LNCAP (cell line): Measurements from ENCODE around the gene SCCPDH.

Source experiments
- CTCF ChIP-seq: fragments of 450-650 bp; IDR thresholded peaks from 2 replicates; pipeline ENCODE4 v1.5.1; 2017; ENCODE audit warnings: mild to moderate bottlenecking

SCCPDH gene

GRCh38 chr1:246809473-246809872 is 85.3 kb downstream of the SCCPDH start:
- no peak for TF ChIP-seq CTCF

- no peak for TF ChIP-seq CTCF
Observed at GRCh38 chr1:246811985-246812384, 87.8 kb downstream of the SCCPDH start.

- TF ChIP-seq CTCF: no peak
Observed at GRCh38 chr1:246814890-246815289, 90.7 kb downstream of the SCCPDH start.

GRCh38 chr1:246815693-246816270 is 91.6 kb downstream of the SCCPDH start:
- no peak for TF ChIP-seq CTCF
